ENCODE results near the gene DUSP19. TPM values are rescaled to one million over a fixed set of nuclear protein-coding genes. Genes with fewer than 3 reads are reported as not detected.

DUSP19 gene
- total and polyA plus RNA-seq, 2 of the 13 experiments (the other 11 are each of a cell fraction or from before 2014, with no cell fraction given): 1.3 to 1.9 TPM

GRCh38 chr2:183070942-183071844 lies 7.4 kb upstream of the DUSP19 start (continued):
- TF ChIP-seq NFAT5 (CRISPR knock-in tag; IDR thresholded peaks at IDR 0.05) (no peak), PCBP1 (IDR thresholded peaks at IDR 0.05; ENCODE audit: borderline replicate concordance, low read depth, low read length) (no peak), ISX (CRISPR knock-in tag; conservative IDR thresholded peaks at IDR 0.05) (no peak), CREB1 (IDR thresholded peaks at IDR 0.05) (no peak), CREB1 (CRISPR knock-in tag; IDR thresholded peaks at IDR 0.05) (no peak), RERE (CRISPR knock-in tag; IDR thresholded peaks at IDR 0.05; ENCODE audit: low read depth) (no peak), ZNF124 (CRISPR knock-in tag; IDR thresholded peaks at IDR 0.05) (0 out of 2 replicates have a peak, but pooled peaks have one; percentile 60), ZNF333 (CRISPR knock-in tag; IDR thresholded peaks at IDR 0.05; ENCODE audit: borderline replicate concordance) (peak; percentile 53; the same call in 1 of the 2 replicates), KLF15 (CRISPR knock-in tag; IDR thresholded peaks at IDR 0.05; ENCODE audit: borderline replicate concordance) (no peak), ZNF138 (CRISPR knock-in tag; IDR thresholded peaks at IDR 0.05; ENCODE audit: low read depth) (no peak), ZNF792 (CRISPR knock-in tag; IDR thresholded peaks at IDR 0.05) (peak; percentile 43; the same call in 1 of the 2 replicates), MZF1 (CRISPR knock-in tag; IDR thresholded peaks at IDR 0.05; ENCODE audit: borderline replicate concordance) (no peak), SP140L (CRISPR knock-in tag; IDR thresholded peaks at IDR 0.05; ENCODE audit: borderline replicate concordance) (no peak), IKZF4 (CRISPR knock-in tag; IDR thresholded peaks at IDR 0.05; ENCODE audit: borderline replicate concordance, low read depth, not compliant biosample characterization) (no peak), ZNF746 (CRISPR knock-in tag; IDR thresholded peaks at IDR 0.05) (no peak), ZNF354B (CRISPR knock-in tag; IDR thresholded peaks at IDR 0.05) (no peak), ZNF562 (CRISPR knock-in tag; IDR thresholded peaks at IDR 0.05; ENCODE audit: borderline replicate concordance) (no peak), CCDC6 (CRISPR knock-in tag; IDR thresholded peaks at IDR 0.05) (no peak), ZNF740 (CRISPR knock-in tag; IDR thresholded peaks at IDR 0.05) (no peak)
